ENCODE data around the gene NPTXR. TPM values are rescaled to one million over a fixed set of nuclear protein-coding genes. Genes with fewer than 3 reads are reported as not detected.
A peak's percentile ranks its signal among the peaks of the same experiment; 100 is the strongest.

NPTXR gene
- polyA plus RNA-seq, 3 donors, result 0.04 TPM; not detected in 2

GRCh38 chr22:38843201-38843656 lies 599 bp downstream of the NPTXR start:
- Histone ChIP-seq H3K9ac (ENCODE audit: insufficient read depth, low read length, poor library complexity, severe bottlenecking) (no peak overlapping the region), H3K4me3 (replicated peaks in 1 of 3; ENCODE audit: low read depth in 2 of 3, low read length in 3 of 3) (peak overlapping the region in 1 of 3 experiments; percentile 57), H3K27ac (ENCODE audit: low read depth in 1 of 2, low read length in 2 of 2) (no peak overlapping the region), H4K20me1 (ENCODE audit: insufficient read depth, low read length) (no peaks in the 10 kb centered on the region), H3K9me3 (replicated peaks in 1 of 2; ENCODE audit: control insufficient read depth in 1 of 2, insufficient read depth in 1 of 2, low read length in 2 of 2) (peaks cover 0 to 14% of the 10 kb centered on the region in 2 donors), H2AFZ (ENCODE audit: insufficient read depth, low read depth, low read length, poor library complexity, severe bottlenecking) (peak overlapping the region; percentile 53), H3K79me2 (ENCODE audit: insufficient read depth, low read length) (no peaks in the 10 kb centered on the region), H3K4me1 (ENCODE audit: control insufficient read depth in 1 of 2, insufficient read depth in 2 of 2, low read length in 2 of 2) (peaks cover 7 to 15% of the 10 kb centered on the region in 2 donors), H3K4me2 (replicated peaks; ENCODE audit: extremely low read depth, low read length, poor library complexity, severe bottlenecking) (peak overlapping the region; percentile 68), H3K27me3 (ENCODE audit: control insufficient read depth in 2 of 2, insufficient read depth in 2 of 2, low read length in 2 of 2) (peaks cover 32 to 60% of the 10 kb centered on the region in 2 donors), H3K36me3 (replicated peaks in 1 of 2; ENCODE audit: control insufficient read depth in 1 of 2, insufficient read depth in 2 of 2, low read length in 2 of 2) (no peaks in the 10 kb centered on the region)
- WGBS (ENCODE audit: insufficient coverage), result under 1% methylated on average over 68 of the region's 68 CpGs
- H3K4me3 Mint-ChIP-seq, result peak overlapping the region in 1 of 2 donors; percentile 30
- H3K27ac Mint-ChIP-seq, result no peak overlapping the region
- peaks cover 9% of the 10 kb centered on the region in 2 donors for H3K36me3 Mint-ChIP-seq
- peaks cover 0 to 10% (median 7%) of the 10 kb centered on the region in 7 donors for H3K9me3 Mint-ChIP-seq
- DNase-seq, result peak; percentile 7 to 28 (median 12)
- peaks cover 68 to 82% (median 70%) of the 10 kb centered on the region in 3 donors for H3K27me3 Mint-ChIP-seq (ENCODE audit: low read depth in 3 of 3)
- peaks cover 15% of the 10 kb centered on the region for H3K4me1 Mint-ChIP-seq
- intact Hi-C loops (cut with micrococcal nuclease), result no loop called here
- TF ChIP-seq, protein P1, sequence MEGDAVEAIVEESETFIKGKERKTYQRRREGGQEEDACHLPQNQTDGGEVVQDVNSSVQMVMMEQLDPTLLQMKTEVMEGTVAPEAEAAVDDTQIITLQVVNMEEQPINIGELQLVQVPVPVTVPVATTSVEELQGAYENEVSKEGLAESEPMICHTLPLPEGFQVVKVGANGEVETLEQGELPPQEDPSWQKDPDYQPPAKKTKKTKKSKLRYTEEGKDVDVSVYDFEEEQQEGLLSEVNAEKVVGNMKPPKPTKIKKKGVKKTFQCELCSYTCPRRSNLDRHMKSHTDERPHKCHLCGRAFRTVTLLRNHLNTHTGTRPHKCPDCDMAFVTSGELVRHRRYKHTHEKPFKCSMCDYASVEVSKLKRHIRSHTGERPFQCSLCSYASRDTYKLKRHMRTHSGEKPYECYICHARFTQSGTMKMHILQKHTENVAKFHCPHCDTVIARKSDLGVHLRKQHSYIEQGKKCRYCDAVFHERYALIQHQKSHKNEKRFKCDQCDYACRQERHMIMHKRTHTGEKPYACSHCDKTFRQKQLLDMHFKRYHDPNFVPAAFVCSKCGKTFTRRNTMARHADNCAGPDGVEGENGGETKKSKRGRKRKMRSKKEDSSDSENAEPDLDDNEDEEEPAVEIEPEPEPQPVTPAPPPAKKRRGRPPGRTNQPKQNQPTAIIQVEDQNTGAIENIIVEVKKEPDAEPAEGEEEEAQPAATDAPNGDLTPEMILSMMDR (IDR thresholded peaks at IDR 0.05), result peak; percentile 20

- 14% methylated on average over 27 of the region's 34 CpGs for WGBS (ENCODE audit: insufficient coverage)
- intact Hi-C loops (cut with micrococcal nuclease), result no loop called here
- peaks cover 0 to 10% (median 7%) of the 10 kb centered on the region in 7 donors for H3K9me3 Mint-ChIP-seq
- Histone ChIP-seq H3K36me3 (replicated peaks in 1 of 2; ENCODE audit: control insufficient read depth in 1 of 2, insufficient read depth in 2 of 2, low read length in 2 of 2) (no peaks in the 10 kb centered on the region), H3K4me1 (ENCODE audit: control insufficient read depth in 1 of 2, insufficient read depth in 2 of 2, low read length in 2 of 2) (peaks cover 7 to 15% of the 10 kb centered on the region in 2 donors), H3K27ac (ENCODE audit: low read depth in 1 of 2, low read length in 2 of 2) (no peak overlapping the region), H3K9me3 (replicated peaks in 1 of 2; ENCODE audit: control insufficient read depth in 1 of 2, insufficient read depth in 1 of 2, low read length in 2 of 2) (peaks cover 0 to 14% of the 10 kb centered on the region in 2 donors), H3K4me3 (replicated peaks in 1 of 3; ENCODE audit: low read depth in 2 of 3, low read length in 3 of 3) (peak overlapping the region in 1 of 3 experiments; percentile 57), H3K4me2 (replicated peaks; ENCODE audit: extremely low read depth, low read length, poor library complexity, severe bottlenecking) (peak overlapping the region; percentile 68), H2AFZ (ENCODE audit: insufficient read depth, low read depth, low read length, poor library complexity, severe bottlenecking) (peak overlapping the region; percentile 53), H3K79me2 (ENCODE audit: insufficient read depth, low read length) (no peaks in the 10 kb centered on the region), H3K27me3 (ENCODE audit: control insufficient read depth in 2 of 2, insufficient read depth in 2 of 2, low read length in 2 of 2) (peaks cover 32 to 60% of the 10 kb centered on the region in 2 donors), H4K20me1 (ENCODE audit: insufficient read depth, low read length) (no peaks in the 10 kb centered on the region), H3K9ac (ENCODE audit: insufficient read depth, low read length, poor library complexity, severe bottlenecking) (no peak overlapping the region)
- TF ChIP-seq, protein P1 (IDR thresholded peaks at IDR 0.05), result no peak
- H3K4me3 Mint-ChIP-seq, result peak overlapping the region; percentile 41 to 90
- peaks cover 15% of the 10 kb centered on the region for H3K4me1 Mint-ChIP-seq
- H3K36me3 Mint-ChIP-seq, result peaks cover 9% of the 10 kb centered on the region in 2 donors
- no peak overlapping the region for H3K27ac Mint-ChIP-seq
- H3K27me3 Mint-ChIP-seq (ENCODE audit: low read depth in 3 of 3), result peaks cover 64 to 81% (median 69%) of the 10 kb centered on the region in 3 donors
- no peak for DNase-seq
Measured at GRCh38 chr22:38842512-38843200, 1.2 kb downstream of the NPTXR start.
